Measurements from ENCODE around the gene TMEM255B.

- no peak for TF ChIP-seq CTCF (IDR thresholded peaks at IDR 0.05; ENCODE audit: low read depth, low read length)
- TF ChIP-seq MAX (IDR thresholded peaks at IDR 0.05; ENCODE audit: low read depth, low read length): no peak
Observed at GRCh38 chr13:113746671-113747070, 12.4 kb upstream of the TMEM255B start.

All from NB4 (cell line).